Stomach (tissue), 9 donors: ENCODE results near the gene GABRA5. TPM values are rescaled to one million over a fixed set of nuclear protein-coding genes. Genes with fewer than 3 reads are reported as not detected.

Experiments used
- DNase-seq, 2 donors: peaks; one replicate each; pipeline versions ENCODE4 v3.0.0 to v3.0.0-alpha.2; 2013 to 2019
- H3K27ac ChIP-seq, 5 donors: fragments of 200-600 bp in 4 of 5; sonication (generic) in 4 of 5; one replicate each; pipeline ENCODE4 v1.5.1; 2013 to 2019; ENCODE audit warnings: mild to moderate bottlenecking in 1 of 5, moderate library complexity in 1 of 5
- H3K27me3 ChIP-seq, 3 donors: fragments of 200-600 bp; sonication (generic); one replicate each; pipeline ENCODE4 v1.5.1; 2017 to 2019; ENCODE audit warnings: mixed run types in 1 of 3
- H3K36me3 ChIP-seq, 4 donors: fragments of 200-600 bp; sonication (generic); 1 replicate in 3 of 4; 2 replicates in 1 of 4; pipeline ENCODE4 v1.5.1; 2016 to 2019
- H3K4me1 ChIP-seq, 4 donors: fragments of 200-600 bp; sonication (generic); one replicate each; pipeline ENCODE4 v1.5.1; 2016 to 2019
- H3K4me3 ChIP-seq, 4 donors: fragments of 200-600 bp; sonication (generic) in 3 of 4; one replicate each; pipeline ENCODE4 v1.5.1; 2016 to 2019; ENCODE audit warnings: mild to moderate bottlenecking in 1 of 4
- H3K9me3 ChIP-seq, 4 donors: fragments of 200-600 bp; sonication (generic); one replicate each; pipeline ENCODE4 v1.5.1; 2016 to 2019
- CTCF ChIP-seq, 7 experiments: fragments of 450-650 bp in 4 of 7; fragments of 200-600 bp in 3 of 7; sonication (generic) in 3 of 7; IDR thresholded peaks; one replicate each; pipeline ENCODE4 v1.5.1; 2016 to 2019; ENCODE audit warnings: antibody characterized with exemption in 7 of 7, control low read depth in 2 of 7, mild to moderate bottlenecking in 1 of 7
- EP300 ChIP-seq: sonication (generic); formaldehyde crosslinking; IDR thresholded peaks from one replicate; pipeline ENCODE4 v1.6.1; 2017; ENCODE audit warnings: antibody characterized with exemption
- POLR2A ChIP-seq, 4 donors: fragments of 450-650 bp; IDR thresholded peaks; one replicate each; pipeline ENCODE4 v1.6.1; 2016; ENCODE audit warnings: antibody characterized with exemption in 4 of 4, control low read depth in 2 of 4, mild to moderate bottlenecking in 1 of 4, moderate library complexity in 1 of 4
- POLR2AphosphoS5 ChIP-seq, 3 donors: sonication (generic); formaldehyde crosslinking; IDR thresholded peaks; one replicate each; pipeline ENCODE4 v1.6.1; 2016; ENCODE audit warnings: antibody characterized with exemption in 3 of 3
- WGBS, 5 donors: extraction: QIAGEN DNeasy Blood & Tissue Kit in 3 of 5; methylation state at CpG; one replicate each; pipeline versions ENCODE4 v1.1.5 to v1.1.7; 2013 to 2018; 5-methylcytosine and 5-hydroxymethylcytosine counted together
- intact Hi-C: fragments of 100-400 bp; cut with DNase I; formaldehyde crosslinking; loops from one replicate; pipeline ENCODE4 v1.15.1; 2023; ENCODE audit warnings: low total_unique reads
- polyA plus RNA-seq, 3 donors: library from polyadenylated mRNA; stranded (reverse); fragments of 200-250 nt; gene quantifications; one replicate each; pipeline ENCODE4 v1.2.3, GENCODE V29; 2013
- total RNA-seq, 5 donors: library from RNA; depleted of rRNA; stranded (reverse); fragments of >200 nt; gene quantifications; one replicate each; pipeline versions ENCODE4 v1.1.0 to v1.2.3, GENCODE V29; 2014 to 2016
- donor health status: healthy with polysubstance abuse.
- donor health status: Bipolar disorder and iron deficiency.
- donor health status: healthy.

The GABRA5 gene
- total and polyA plus RNA-seq, 8 donors = 0.75 to 2.2 TPM; not detected in 6

GRCh38 chr15:26841514-26841913, 25.3 kb upstream of the GABRA5 start:
- DNase-seq = no peak
- 50 to 81% (median 56%) methylated on average over 10 of the region's 10 CpGs for WGBS, 5 donors
- Histone ChIP-seq H3K27ac (no peak overlapping the region), H3K27me3 (peaks cover 0 to 41% (median 0%) of the 10 kb centered on the region in 3 donors), H3K4me3 (no peak overlapping the region), H3K36me3 (no peaks in the 10 kb centered on the region), H3K9me3 (peaks cover 0 to 13% (median 8%) of the 10 kb centered on the region in 4 donors), H3K4me1 (no peaks in the 10 kb centered on the region)
- intact Hi-C loops = no loop called here
- TF ChIP-seq POLR2AphosphoS5 (IDR thresholded peaks at IDR 0.05) (no peak), EP300 (no peak), CTCF (IDR thresholded peaks at IDR 0.05) (no peak), POLR2A (IDR thresholded peaks at IDR 0.05) (no peak)

GRCh38 chr15:26841941-26842340, 24.9 kb upstream of the GABRA5 start:
- 37 to 73% (median 43%) methylated on average over 12 of the region's 12 CpGs for WGBS, 5 donors
- Histone ChIP-seq H3K4me3 (no peak overlapping the region), H3K36me3 (no peaks in the 10 kb centered on the region), H3K9me3 (peaks cover 0 to 9% (median 4%) of the 10 kb centered on the region in 4 donors), H3K4me1 (no peaks in the 10 kb centered on the region), H3K27ac (no peak overlapping the region), H3K27me3 (peaks cover 0 to 41% (median 0%) of the 10 kb centered on the region in 3 donors)
- TF ChIP-seq EP300 (no peak), CTCF (IDR thresholded peaks at IDR 0.05) (no peak), POLR2A (IDR thresholded peaks at IDR 0.05) (no peak)
- intact Hi-C loops = no loop called here
- DNase-seq = no peak

GRCh38 chr15:26842391-26842790, 24.5 kb upstream of the GABRA5 start:
- intact Hi-C loops = no loop called here
- no peaks in the 10 kb centered on the region for H3K36me3 ChIP-seq
- H3K27ac ChIP-seq = no peak overlapping the region
- no peak overlapping the region for H3K4me3 ChIP-seq
- peaks cover 0 to 41% (median 0%) of the 10 kb centered on the region in 3 donors for H3K27me3 ChIP-seq
- TF ChIP-seq POLR2AphosphoS5 (IDR thresholded peaks at IDR 0.05) (no peak), POLR2A (IDR thresholded peaks at IDR 0.05) (no peak), EP300 (no peak), CTCF (IDR thresholded peaks at IDR 0.05) (no peak)
- H3K9me3 ChIP-seq = peaks cover 0 to 7% (median 3%) of the 10 kb centered on the region in 4 donors
- no peaks in the 10 kb centered on the region for H3K4me1 ChIP-seq
- 48 to 74% (median 57%) methylated on average over 6 to 11 of the region's 11 CpGs for WGBS, 5 donors
- DNase-seq = no peak

- intact Hi-C loops = no loop called here
- H3K9me3 ChIP-seq = peaks cover 0 to 6% (median 0%) of the 10 kb centered on the region in 4 donors
- no peak for DNase-seq
- no peak for TF ChIP-seq EP300
- no peak for TF ChIP-seq POLR2AphosphoS5 (IDR thresholded peaks at IDR 0.05)
- no peak for TF ChIP-seq POLR2A (IDR thresholded peaks at IDR 0.05)
- no peak for TF ChIP-seq CTCF (IDR thresholded peaks at IDR 0.05)
- H3K27me3 ChIP-seq = peaks cover 0 to 24% (median 0%) of the 10 kb centered on the region in 3 donors
- no peaks in the 10 kb centered on the region for H3K4me1 ChIP-seq
- no peaks in the 10 kb centered on the region for H3K36me3 ChIP-seq
- no peak overlapping the region for H3K4me3 ChIP-seq
- H3K27ac ChIP-seq = no peak overlapping the region
These were observed 22.0 kb upstream of the GABRA5 start for GRCh38 chr15:26844901-26845300.
